HCT116 (cell line): ENCODE measurements around the gene KIF21B. TPM values are rescaled to one million over a fixed set of nuclear protein-coding genes. Genes with fewer than 3 reads are reported as not detected.

Experiments used
- ATAC-seq: fragments of 200-7000 bp; cut with Tn5 transposase; 2 replicates; pipeline ENCODE4 v1.9.1; 2020; ENCODE audit warnings: mild to moderate bottlenecking, moderate library complexity
- BruUV-seq: library from RNA; stranded (reverse); fragments of 400-500 nt; replicated peaks from 2 replicates; lab custom pipeline; 2021; lab: Mats Ljungman, UMichigan
- CTCF ChIA-PET: fragments of 300-600 bp; sonication (Branson Sonifier 250); formaldehyde crosslinking; loops from one replicate; lab custom pipeline; 2021; ENCODE audit warnings: antibody characterized with exemption; lab: Charles Lee
- POLR2A ChIA-PET: fragments of 300-600, 350-600 bp; sonication (Branson Sonifier 250); formaldehyde crosslinking; loops from one replicate; lab custom pipeline; 2021; ENCODE audit warnings: antibody characterized with exemption; lab: Charles Lee
- RAD21 ChIA-PET, 2 experiments: fragments of 300-600 bp; sonication (Branson Sonifier 250); formaldehyde crosslinking; loops; one replicate each; lab custom pipeline; 2023; ENCODE audit warnings: low total read pairs in 2 of 2; ENCODE audit not compliant: uncharacterized antibody in 2 of 2, unreplicated experiment in 2 of 2, low non-redundant PET in 1 of 2; lab: Charles Lee
- DNase-seq: peaks from one replicate; pipeline ENCODE4 v3.0.0-alpha.2; 2010; ENCODE audit warnings: low read depth, low spot score
- H2AFZ ChIP-seq: fragments of 200-600 bp; shearing (Covaris generic), sonication (generic); 2 replicates; pipeline ENCODE4 v1.6.1; 2017; ENCODE audit warnings: low read depth, mixed run types, mixed read lengths, antibody characterized with exemption, low read length; ENCODE audit not compliant: poor library complexity, severe bottlenecking
- H3K27ac ChIP-seq: 2 replicates; pipeline ENCODE4 v1.5.1; 2012; ENCODE audit warnings: low read depth, low read length
- H3K27me3 ChIP-seq: fragments of 200-600 bp; sonication (generic); 2 replicates; pipeline ENCODE4 v1.6.1; 2016; ENCODE audit warnings: mixed run types, low read length, mixed read lengths; ENCODE audit not compliant: insufficient read depth
- H3K36me3 ChIP-seq, 2 experiments: fragments of 200-500 bp in 1 of 2; fragments of 200-600 bp in 1 of 2; sonication (Bioruptor generic) in 1 of 2; sonication (generic) in 1 of 2; 2 replicates each; pipeline versions ENCODE4 v1.5.1 to v1.6.1; 2014 to 2016; ENCODE audit warnings: low read length in 2 of 2, inconsistent platforms in 1 of 2, mixed read lengths in 1 of 2, mixed run types in 1 of 2; ENCODE audit not compliant: insufficient read depth in 2 of 2, control insufficient read depth in 1 of 2
- H3K4me1 ChIP-seq, 2 experiments: fragments of 200-600 bp in 1 of 2; sonication (generic) in 1 of 2; 2 replicates each; pipeline versions ENCODE4 v1.5.1 to v1.6.1; 2012 to 2017; ENCODE audit warnings: low read length in 2 of 2, inconsistent platforms in 1 of 2, mild to moderate bottlenecking in 1 of 2, mixed read lengths in 1 of 2, mixed run types in 1 of 2, moderate library complexity in 1 of 2; ENCODE audit not compliant: insufficient read depth in 2 of 2, control insufficient read depth in 1 of 2
- H3K4me2 ChIP-seq: fragments of 200-600 bp; sonication (generic); 2 replicates; pipeline ENCODE4 v1.6.1; 2017; ENCODE audit warnings: mixed run types, low read length, mixed read lengths
- H3K4me3 ChIP-seq, 2 experiments: fragments of 200-600 bp in 1 of 2; sonication (generic) in 1 of 2; replicated peaks in 1 of 2; 2 replicates each; pipeline ENCODE4 v1.5.1; 2011 to 2016; ENCODE audit warnings: low read length in 2 of 2, control low read depth in 1 of 2, low read depth in 1 of 2, mild to moderate bottlenecking in 1 of 2, mixed read lengths in 1 of 2, mixed run types in 1 of 2
- H3K79me2 ChIP-seq: fragments of 200-600 bp; sonication (generic); 2 replicates; pipeline ENCODE4 v1.6.1; 2017; ENCODE audit warnings: mild to moderate bottlenecking, mixed run types, low read length, moderate library complexity, mixed read lengths; ENCODE audit not compliant: insufficient read depth
- H3K9ac ChIP-seq: fragments of 200-600 bp; sonication (generic); 2 replicates; pipeline ENCODE4 v1.6.1; 2016; ENCODE audit warnings: low read length, mixed read lengths
- H3K9me2 ChIP-seq: fragments of 200-600 bp; sonication (generic), shearing (Covaris generic); 2 replicates; pipeline ENCODE4 v1.6.1; 2017; ENCODE audit warnings: mixed run types, mild to moderate bottlenecking, moderate library complexity; ENCODE audit not compliant: insufficient read depth
- H3K9me3 ChIP-seq, 2 experiments: fragments of 200-500 bp in 1 of 2; fragments of 200-600 bp in 1 of 2; sonication (Bioruptor generic) in 1 of 2; sonication (generic) in 1 of 2; 2 replicates each; pipeline ENCODE4 v1.6.1; 2014 to 2017; ENCODE audit warnings: low read length in 2 of 2, mixed read lengths in 2 of 2, inconsistent platforms in 1 of 2, low read depth in 1 of 2, mild to moderate bottlenecking in 1 of 2, mixed run types in 1 of 2, moderate library complexity in 1 of 2; ENCODE audit not compliant: control insufficient read depth in 1 of 2, insufficient read depth in 1 of 2
- H4K20me1 ChIP-seq: fragments of 200-600 bp; sonication (generic), shearing (Covaris generic); 2 replicates; pipeline ENCODE4 v1.6.1; 2017; ENCODE audit warnings: mixed run types, mild to moderate bottlenecking, moderate library complexity; ENCODE audit not compliant: insufficient read depth
- ELF1 ChIP-seq: IDR thresholded peaks from 2 replicates; pipeline ENCODE4 v1.6.1; 2012; ENCODE audit warnings: low read depth, borderline replicate concordance
- MAX ChIP-seq: IDR thresholded peaks from 2 replicates; pipeline ENCODE4 v1.6.1; 2012
- RAD21 ChIP-seq: IDR thresholded peaks from 2 replicates; pipeline ENCODE4 v1.6.1; 2012; ENCODE audit warnings: low read depth, mild to moderate bottlenecking
- SIN3A ChIP-seq: IDR thresholded peaks from 2 replicates; pipeline ENCODE4 v1.6.1; 2012; ENCODE audit warnings: low read depth
- SP1 ChIP-seq: IDR thresholded peaks from 2 replicates; pipeline ENCODE4 v1.6.1; 2012; ENCODE audit warnings: low read depth
- SRF ChIP-seq: IDR thresholded peaks from 2 replicates; pipeline ENCODE4 v1.6.1; 2012; ENCODE audit warnings: low read depth
- TCF7L2 ChIP-seq: IDR thresholded peaks from 2 replicates; pipeline ENCODE4 v1.7.0; 2011; ENCODE audit warnings: borderline replicate concordance, inconsistent platforms; ENCODE audit not compliant: insufficient read depth, insufficient read length; ENCODE audit errors: extremely low read depth
- intact Hi-C: fragments of 100-400 bp; cut with micrococcal nuclease; formaldehyde crosslinking; loops from 2 replicates; pipeline ENCODE4 v1.10.0; 2022
- total RNA-seq: library from RNA; stranded (reverse); gene quantifications from one replicate; pipeline ENCODE4 v1.2.1, GENCODE V29; 2021; ENCODE audit not compliant: unreplicated experiment
- TF ChIP-seq, protein P1 (sequence below), 3 experiments: fragments of 200-600 bp in 1 of 3; sonication (generic) in 1 of 3; IDR thresholded peaks in 2 of 3; conservative IDR thresholded peaks in 1 of 3; 2 replicates each; pipeline ENCODE4 v1.5.1; 2012 to 2017; ENCODE audit warnings: low read depth in 2 of 3, low read length in 2 of 3, antibody characterized with exemption in 1 of 3, borderline replicate concordance in 1 of 3, control low read depth in 1 of 3, mild to moderate bottlenecking in 1 of 3, mixed read lengths in 1 of 3, mixed run types in 1 of 3, moderate library complexity in 1 of 3; ENCODE audit not compliant: insufficient read depth in 1 of 3
- TF ChIP-seq, protein P2 (sequence below): IDR thresholded peaks from 2 replicates; pipeline ENCODE4 v1.6.1; 2012; ENCODE audit warnings: low read depth
- TF ChIP-seq, protein P3 (sequence below): IDR thresholded peaks from 2 replicates; pipeline ENCODE4 v1.6.1; 2011; ENCODE audit warnings: mild to moderate bottlenecking, low read length, moderate library complexity; ENCODE audit not compliant: insufficient replicate concordance; ENCODE audit errors: extremely low read depth

KIF21B gene
- total RNA-seq, 1 experiment from 2014 or later = 6.1 TPM

- no peaks in the 10 kb centered on the region for H4K20me1 ChIP-seq
- H3K9me2 ChIP-seq = no peaks in the 10 kb centered on the region
- H3K9ac ChIP-seq = no peak overlapping the region
- H3K4me1 ChIP-seq = peaks cover 16 to 43% of the 10 kb centered on the region in 2 experiments; a peak in 3 of 4 replicates
- H3K79me2 ChIP-seq = no peaks in the 10 kb centered on the region
- no peak overlapping the region for H3K27ac ChIP-seq
- H3K36me3 ChIP-seq = no peaks in the 10 kb centered on the region
- no peak for DNase-seq
- peak overlapping the region; percentile 45 to 58; a peak in 2 of 4 replicates for H3K4me3 ChIP-seq
- H3K4me2 ChIP-seq = peak overlapping the region; percentile 87
- no TSS peak for BruUV-seq
- ATAC-seq = no peak
- TF ChIP-seq MAX (no peak), ELF1 (no peak), RAD21 (no peak), TCF7L2 (no peak), SRF (no peak), SP1 (no peak), SIN3A (no peak)
- TF ChIP-seq, protein P1, sequence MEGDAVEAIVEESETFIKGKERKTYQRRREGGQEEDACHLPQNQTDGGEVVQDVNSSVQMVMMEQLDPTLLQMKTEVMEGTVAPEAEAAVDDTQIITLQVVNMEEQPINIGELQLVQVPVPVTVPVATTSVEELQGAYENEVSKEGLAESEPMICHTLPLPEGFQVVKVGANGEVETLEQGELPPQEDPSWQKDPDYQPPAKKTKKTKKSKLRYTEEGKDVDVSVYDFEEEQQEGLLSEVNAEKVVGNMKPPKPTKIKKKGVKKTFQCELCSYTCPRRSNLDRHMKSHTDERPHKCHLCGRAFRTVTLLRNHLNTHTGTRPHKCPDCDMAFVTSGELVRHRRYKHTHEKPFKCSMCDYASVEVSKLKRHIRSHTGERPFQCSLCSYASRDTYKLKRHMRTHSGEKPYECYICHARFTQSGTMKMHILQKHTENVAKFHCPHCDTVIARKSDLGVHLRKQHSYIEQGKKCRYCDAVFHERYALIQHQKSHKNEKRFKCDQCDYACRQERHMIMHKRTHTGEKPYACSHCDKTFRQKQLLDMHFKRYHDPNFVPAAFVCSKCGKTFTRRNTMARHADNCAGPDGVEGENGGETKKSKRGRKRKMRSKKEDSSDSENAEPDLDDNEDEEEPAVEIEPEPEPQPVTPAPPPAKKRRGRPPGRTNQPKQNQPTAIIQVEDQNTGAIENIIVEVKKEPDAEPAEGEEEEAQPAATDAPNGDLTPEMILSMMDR (IDR thresholded peaks at IDR 0.05 in 2 of 3, conservative IDR thresholded peaks at IDR 0.05 in 1 of 3; ENCODE audit: borderline replicate concordance in 1 of 3, insufficient read depth in 1 of 3, low read depth in 2 of 3, low read length in 2 of 3) = no peak
- TF ChIP-seq, protein P2, sequence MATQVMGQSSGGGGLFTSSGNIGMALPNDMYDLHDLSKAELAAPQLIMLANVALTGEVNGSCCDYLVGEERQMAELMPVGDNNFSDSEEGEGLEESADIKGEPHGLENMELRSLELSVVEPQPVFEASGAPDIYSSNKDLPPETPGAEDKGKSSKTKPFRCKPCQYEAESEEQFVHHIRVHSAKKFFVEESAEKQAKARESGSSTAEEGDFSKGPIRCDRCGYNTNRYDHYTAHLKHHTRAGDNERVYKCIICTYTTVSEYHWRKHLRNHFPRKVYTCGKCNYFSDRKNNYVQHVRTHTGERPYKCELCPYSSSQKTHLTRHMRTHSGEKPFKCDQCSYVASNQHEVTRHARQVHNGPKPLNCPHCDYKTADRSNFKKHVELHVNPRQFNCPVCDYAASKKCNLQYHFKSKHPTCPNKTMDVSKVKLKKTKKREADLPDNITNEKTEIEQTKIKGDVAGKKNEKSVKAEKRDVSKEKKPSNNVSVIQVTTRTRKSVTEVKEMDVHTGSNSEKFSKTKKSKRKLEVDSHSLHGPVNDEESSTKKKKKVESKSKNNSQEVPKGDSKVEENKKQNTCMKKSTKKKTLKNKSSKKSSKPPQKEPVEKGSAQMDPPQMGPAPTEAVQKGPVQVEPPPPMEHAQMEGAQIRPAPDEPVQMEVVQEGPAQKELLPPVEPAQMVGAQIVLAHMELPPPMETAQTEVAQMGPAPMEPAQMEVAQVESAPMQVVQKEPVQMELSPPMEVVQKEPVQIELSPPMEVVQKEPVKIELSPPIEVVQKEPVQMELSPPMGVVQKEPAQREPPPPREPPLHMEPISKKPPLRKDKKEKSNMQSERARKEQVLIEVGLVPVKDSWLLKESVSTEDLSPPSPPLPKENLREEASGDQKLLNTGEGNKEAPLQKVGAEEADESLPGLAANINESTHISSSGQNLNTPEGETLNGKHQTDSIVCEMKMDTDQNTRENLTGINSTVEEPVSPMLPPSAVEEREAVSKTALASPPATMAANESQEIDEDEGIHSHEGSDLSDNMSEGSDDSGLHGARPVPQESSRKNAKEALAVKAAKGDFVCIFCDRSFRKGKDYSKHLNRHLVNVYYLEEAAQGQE = no peak
- TF ChIP-seq, protein P3, sequence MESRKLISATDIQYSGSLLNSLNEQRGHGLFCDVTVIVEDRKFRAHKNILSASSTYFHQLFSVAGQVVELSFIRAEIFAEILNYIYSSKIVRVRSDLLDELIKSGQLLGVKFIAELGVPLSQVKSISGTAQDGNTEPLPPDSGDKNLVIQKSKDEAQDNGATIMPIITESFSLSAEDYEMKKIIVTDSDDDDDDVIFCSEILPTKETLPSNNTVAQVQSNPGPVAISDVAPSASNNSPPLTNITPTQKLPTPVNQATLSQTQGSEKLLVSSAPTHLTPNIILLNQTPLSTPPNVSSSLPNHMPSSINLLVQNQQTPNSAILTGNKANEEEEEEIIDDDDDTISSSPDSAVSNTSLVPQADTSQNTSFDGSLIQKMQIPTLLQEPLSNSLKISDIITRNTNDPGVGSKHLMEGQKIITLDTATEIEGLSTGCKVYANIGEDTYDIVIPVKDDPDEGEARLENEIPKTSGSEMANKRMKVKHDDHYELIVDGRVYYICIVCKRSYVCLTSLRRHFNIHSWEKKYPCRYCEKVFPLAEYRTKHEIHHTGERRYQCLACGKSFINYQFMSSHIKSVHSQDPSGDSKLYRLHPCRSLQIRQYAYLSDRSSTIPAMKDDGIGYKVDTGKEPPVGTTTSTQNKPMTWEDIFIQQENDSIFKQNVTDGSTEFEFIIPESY = no peak
- no peaks in the 10 kb centered on the region for H3K27me3 ChIP-seq
- ChIA-PET CTCF (interaction anchor here (1.2 kb wide), 1 partner anchor 50 kb away, joined by 4 read pairs; no protein-coding TSS in a partner anchor), POLR2A (no interaction called here), RAD21 (no interaction called here)
- no peaks in the 10 kb centered on the region for H3K9me3 ChIP-seq
- H2AFZ ChIP-seq = no peak overlapping the region
- intact Hi-C loops = no loop called here
Observed at GRCh38 chr1:201022493-201022819, 1.1 kb downstream of the KIF21B start.
